IPS-20b (cell line): ENCODE results near the gene ARHGEF16.

ENCODE experiments used
- H3K27ac ChIP-seq: one replicate; pipeline ENCODE4 v1.5.1; 2013; ENCODE audit warnings: low read length
- H3K27me3 ChIP-seq: 2 replicates; pipeline ENCODE4 v1.6.1; 2013; ENCODE audit warnings: mild to moderate bottlenecking, low read length, inconsistent platforms; ENCODE audit not compliant: insufficient read depth
- H3K36me3 ChIP-seq: 2 replicates; pipeline ENCODE4 v1.6.1; 2013; ENCODE audit warnings: low read depth, mild to moderate bottlenecking, inconsistent platforms, low read length, moderate library complexity; ENCODE audit not compliant: insufficient read depth
- H3K4me1 ChIP-seq: 2 replicates; pipeline ENCODE4 v1.6.1; 2013; ENCODE audit warnings: mild to moderate bottlenecking, control low read depth, inconsistent platforms, low read length, moderate library complexity; ENCODE audit not compliant: insufficient read depth
- H3K4me3 ChIP-seq: 2 replicates; pipeline ENCODE4 v1.5.1; 2013; ENCODE audit warnings: mild to moderate bottlenecking, low read length, inconsistent platforms
- H3K9ac ChIP-seq: 2 replicates; pipeline ENCODE4 v1.6.1; 2013; ENCODE audit warnings: low read depth, mild to moderate bottlenecking, inconsistent platforms, low read length, moderate library complexity
- H3K9me3 ChIP-seq: 2 replicates; pipeline ENCODE4 v1.6.1; 2013; ENCODE audit warnings: mild to moderate bottlenecking, low read depth, low read length, inconsistent platforms; ENCODE audit not compliant: insufficient read depth

ARHGEF16 gene

GRCh38 chr1:3461934-3462275, 7.4 kb downstream of the ARHGEF16 start:
- Histone ChIP-seq H3K36me3 (0 out of 2 replicates have a peak, but pooled peaks cover 8% of the 10 kb centered on the region), H3K4me3 (no peak overlapping the region), H3K27ac (no peak overlapping the region), H3K4me1 (no peaks in the 10 kb centered on the region), H3K27me3 (no peaks in the 10 kb centered on the region), H3K9ac (no peak overlapping the region), H3K9me3 (no peaks in the 10 kb centered on the region)

- Histone ChIP-seq H3K4me3 (no peak overlapping the region), H3K36me3 (0 out of 2 replicates have a peak, but pooled peaks cover 8% of the 10 kb centered on the region), H3K4me1 (no peaks in the 10 kb centered on the region), H3K9me3 (no peaks in the 10 kb centered on the region), H3K27ac (no peak overlapping the region), H3K27me3 (no peaks in the 10 kb centered on the region), H3K9ac (no peak overlapping the region)
These were observed 8.0 kb downstream of the ARHGEF16 start for GRCh38 chr1:3462356-3463012.

GRCh38 chr1:3463013-3463385, 8.5 kb downstream of the ARHGEF16 start:
- Histone ChIP-seq H3K9ac (no peak overlapping the region), H3K27ac (no peak overlapping the region), H3K36me3 (0 out of 2 replicates have a peak, but pooled peaks cover 8% of the 10 kb centered on the region), H3K4me3 (no peak overlapping the region), H3K9me3 (no peaks in the 10 kb centered on the region), H3K4me1 (no peaks in the 10 kb centered on the region), H3K27me3 (no peaks in the 10 kb centered on the region)

GRCh38 chr1:3463408-3463863, 9.0 kb downstream of the ARHGEF16 start:
- Histone ChIP-seq H3K4me3 (no peak overlapping the region), H3K27ac (no peak overlapping the region), H3K4me1 (no peaks in the 10 kb centered on the region), H3K36me3 (0 out of 2 replicates have a peak, but pooled peaks cover 8% of the 10 kb centered on the region), H3K9ac (no peak overlapping the region), H3K27me3 (no peaks in the 10 kb centered on the region), H3K9me3 (no peaks in the 10 kb centered on the region)

- H3K27me3 ChIP-seq, result no peaks in the 10 kb centered on the region
- no peaks in the 10 kb centered on the region for H3K4me1 ChIP-seq
- H3K27ac ChIP-seq, result no peak overlapping the region
- no peak overlapping the region for H3K4me3 ChIP-seq
- no peaks in the 10 kb centered on the region for H3K9me3 ChIP-seq
- 0 out of 2 replicates have a peak, but pooled peaks cover 3% of the 10 kb centered on the region for H3K36me3 ChIP-seq
- no peak overlapping the region for H3K9ac ChIP-seq
These were observed 9.6 kb downstream of the ARHGEF16 start for GRCh38 chr1:3463891-3464648.

GRCh38 chr1:3464649-3465025, 10.2 kb downstream of the ARHGEF16 start:
- Histone ChIP-seq H3K36me3 (peaks cover 6% of the 10 kb centered on the region; the same call in 1 of the 2 replicates), H3K4me1 (no peaks in the 10 kb centered on the region), H3K9me3 (no peaks in the 10 kb centered on the region), H3K27me3 (no peaks in the 10 kb centered on the region), H3K4me3 (no peak overlapping the region), H3K9ac (no peak overlapping the region), H3K27ac (no peak overlapping the region)

- Histone ChIP-seq H3K9me3 (no peaks in the 10 kb centered on the region), H3K4me3 (no peak overlapping the region), H3K9ac (no peak overlapping the region), H3K4me1 (no peaks in the 10 kb centered on the region), H3K27me3 (no peaks in the 10 kb centered on the region), H3K27ac (no peak overlapping the region), H3K36me3 (peaks cover 6% of the 10 kb centered on the region; the same call in 1 of the 2 replicates)
These were observed 10.8 kb downstream of the ARHGEF16 start for GRCh38 chr1:3465091-3465934.

GRCh38 chr1:3465935-3466321, 11.5 kb downstream of the ARHGEF16 start:
- no peak overlapping the region for H3K27ac ChIP-seq
- H3K4me1 ChIP-seq, result no peaks in the 10 kb centered on the region
- no peak overlapping the region for H3K4me3 ChIP-seq
- H3K9me3 ChIP-seq, result no peaks in the 10 kb centered on the region
- H3K9ac ChIP-seq, result no peak overlapping the region
- H3K27me3 ChIP-seq, result no peaks in the 10 kb centered on the region
- peaks cover 6% of the 10 kb centered on the region; the same call in 1 of the 2 replicates for H3K36me3 ChIP-seq

- H3K4me1 ChIP-seq, result no peaks in the 10 kb centered on the region; the same call in 1 of the 2 replicates
- H3K27me3 ChIP-seq, result no peaks in the 10 kb centered on the region
- no peak overlapping the region for H3K4me3 ChIP-seq
- H3K36me3 ChIP-seq, result peaks cover 6% of the 10 kb centered on the region; the same call in 1 of the 2 replicates
- H3K9ac ChIP-seq, result no peak overlapping the region
- no peaks in the 10 kb centered on the region for H3K9me3 ChIP-seq
- H3K27ac ChIP-seq, result no peak overlapping the region
These were observed 12.1 kb downstream of the ARHGEF16 start for GRCh38 chr1:3466366-3467075.

- H3K4me3 ChIP-seq, result no peak overlapping the region
- no peak overlapping the region for H3K9ac ChIP-seq
- no peaks in the 10 kb centered on the region for H3K27me3 ChIP-seq
- peaks cover 5% of the 10 kb centered on the region; the same call in 1 of the 2 replicates for H3K4me1 ChIP-seq
- H3K9me3 ChIP-seq, result no peaks in the 10 kb centered on the region
- H3K27ac ChIP-seq, result no peak overlapping the region
- peaks cover 10% of the 10 kb centered on the region for H3K36me3 ChIP-seq
These were observed 12.9 kb downstream of the ARHGEF16 start for GRCh38 chr1:3467096-3468036.
